Measurements from ENCODE around the gene ROR2.

Gene ROR2

GRCh38 chr9:91604451-91605179, 345.4 kb downstream of the ROR2 start:
- DNase-seq: no peak

- no peak for DNase-seq
These were observed 346.1 kb downstream of the ROR2 start for GRCh38 chr9:91603932-91604331.

- DNase-seq: no peak
These were observed 350.5 kb downstream of the ROR2 start for GRCh38 chr9:91599564-91599963.

GRCh38 chr9:91591627-91592026, 358.4 kb downstream of the ROR2 start:
- no peak for DNase-seq

GRCh38 chr9:91589101-91589553, 360.9 kb downstream of the ROR2 start:
- peak; percentile 45 for DNase-seq

- no peak for DNase-seq
These were observed 363.7 kb downstream of the ROR2 start for GRCh38 chr9:91586282-91586681.

GRCh38 chr9:91583966-91584365, 366.1 kb downstream of the ROR2 start:
- no peak for DNase-seq

- DNase-seq: no peak
These were observed 366.7 kb downstream of the ROR2 start for GRCh38 chr9:91583161-91583875.

- no peak for DNase-seq
These were observed 367.8 kb downstream of the ROR2 start for GRCh38 chr9:91582181-91582580.

- peak; percentile 47 for DNase-seq
These were observed 369.9 kb downstream of the ROR2 start for GRCh38 chr9:91580136-91580535.

- no peak for DNase-seq
These were observed 371.1 kb downstream of the ROR2 start for GRCh38 chr9:91578911-91579310.

GRCh38 chr9:91577633-91578061, 372.4 kb downstream of the ROR2 start:
- DNase-seq: no peak

- no peak for DNase-seq
These were observed 377.2 kb downstream of the ROR2 start for GRCh38 chr9:91572811-91573210.

- no peak for DNase-seq
These were observed 378.0 kb downstream of the ROR2 start for GRCh38 chr9:91572044-91572443.

- DNase-seq: no peak
These were observed 379.0 kb downstream of the ROR2 start for GRCh38 chr9:91571036-91571435.

- DNase-seq: no peak
These were observed 382.3 kb downstream of the ROR2 start for GRCh38 chr9:91567642-91568274.

GRCh38 chr9:91564081-91564670, 385.9 kb downstream of the ROR2 start:
- no peak for DNase-seq

- peak; percentile 20 for DNase-seq
These were observed 387.6 kb downstream of the ROR2 start for GRCh38 chr9:91562416-91562815.

- peak; percentile 67 for DNase-seq
These were observed 389.7 kb downstream of the ROR2 start for GRCh38 chr9:91560301-91560700.

GRCh38 chr9:91558879-91559278, 391.1 kb downstream of the ROR2 start:
- DNase-seq: peak; percentile 32

GRCh38 chr9:91558395-91558794, 391.6 kb downstream of the ROR2 start:
- DNase-seq: no peak

GRCh38 chr9:91557327-91557726, 392.7 kb downstream of the ROR2 start:
- no peak for DNase-seq

GRCh38 chr9:91555132-91555531, 394.9 kb downstream of the ROR2 start:
- DNase-seq: peak; percentile 26

Measured in fibroblast of skin of right quadriceps (primary cell).